VCaP (cell line): ENCODE measurements around the gene P4HA3.
"Not testable (repeated sequence)": the region's sequence is repeated elsewhere in the genome, so short reads cannot be mapped to it uniquely, and the experiment has no call there.

Experiments
- H3K27ac ChIP-seq: fragments of 450-650 bp; 2 replicates; pipeline ENCODE4 v1.5.1; 2017
- TF ChIP-seq, protein P1 (sequence below): fragments of 450-650 bp; conservative IDR thresholded peaks from 2 replicates; pipeline ENCODE4 v1.5.1; 2017; ENCODE audit warnings: mild to moderate bottlenecking, moderate library complexity

P4HA3 gene

GRCh38 chr11:74339619-74340018, 28.2 kb upstream of the P4HA3 start:
- H3K27ac ChIP-seq: peak overlapping the region; percentile 77
- TF ChIP-seq, protein P1, sequence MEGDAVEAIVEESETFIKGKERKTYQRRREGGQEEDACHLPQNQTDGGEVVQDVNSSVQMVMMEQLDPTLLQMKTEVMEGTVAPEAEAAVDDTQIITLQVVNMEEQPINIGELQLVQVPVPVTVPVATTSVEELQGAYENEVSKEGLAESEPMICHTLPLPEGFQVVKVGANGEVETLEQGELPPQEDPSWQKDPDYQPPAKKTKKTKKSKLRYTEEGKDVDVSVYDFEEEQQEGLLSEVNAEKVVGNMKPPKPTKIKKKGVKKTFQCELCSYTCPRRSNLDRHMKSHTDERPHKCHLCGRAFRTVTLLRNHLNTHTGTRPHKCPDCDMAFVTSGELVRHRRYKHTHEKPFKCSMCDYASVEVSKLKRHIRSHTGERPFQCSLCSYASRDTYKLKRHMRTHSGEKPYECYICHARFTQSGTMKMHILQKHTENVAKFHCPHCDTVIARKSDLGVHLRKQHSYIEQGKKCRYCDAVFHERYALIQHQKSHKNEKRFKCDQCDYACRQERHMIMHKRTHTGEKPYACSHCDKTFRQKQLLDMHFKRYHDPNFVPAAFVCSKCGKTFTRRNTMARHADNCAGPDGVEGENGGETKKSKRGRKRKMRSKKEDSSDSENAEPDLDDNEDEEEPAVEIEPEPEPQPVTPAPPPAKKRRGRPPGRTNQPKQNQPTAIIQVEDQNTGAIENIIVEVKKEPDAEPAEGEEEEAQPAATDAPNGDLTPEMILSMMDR: no peak

DNA sequence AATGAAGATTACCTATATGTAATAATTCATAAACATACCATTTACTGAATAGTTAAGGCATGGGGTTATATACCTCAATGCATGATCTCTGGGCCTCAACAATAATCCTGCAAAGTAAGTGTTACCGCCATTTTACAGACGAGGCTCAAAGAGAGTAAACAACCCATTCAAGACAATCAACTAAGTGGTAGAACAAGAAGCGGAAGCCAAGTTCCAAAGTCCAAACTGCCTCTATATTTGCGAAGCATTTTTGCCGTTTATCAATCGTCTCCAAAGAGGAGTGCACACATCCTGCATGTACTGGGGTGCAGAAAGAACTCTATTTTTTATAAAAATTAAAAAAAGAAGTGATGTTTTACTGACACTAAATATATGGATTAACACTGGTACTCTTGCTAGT, 27.5 kb upstream of the P4HA3 start:
- TF ChIP-seq, protein P1: no peak
- peak overlapping the region; percentile 77 for H3K27ac ChIP-seq

DNA sequence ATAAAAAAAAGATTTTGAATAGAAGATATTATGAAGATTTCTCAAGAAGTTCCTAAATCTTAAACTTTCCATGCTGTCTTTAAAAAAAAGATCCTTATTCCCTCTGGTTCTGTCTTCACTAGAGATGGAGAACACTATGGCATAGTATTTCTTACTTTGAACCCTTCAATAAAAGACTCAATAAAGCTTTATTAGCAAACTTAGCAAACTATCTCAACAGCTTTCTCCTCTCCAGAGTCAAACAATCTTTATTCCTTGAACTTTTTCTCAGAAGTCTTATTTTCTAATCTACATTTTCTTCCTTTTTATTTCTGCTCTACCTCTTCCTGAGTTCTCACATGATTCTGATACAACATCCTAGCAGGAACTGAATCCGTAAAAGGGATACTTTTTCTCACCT, 21.8 kb upstream of the P4HA3 start:
- TF ChIP-seq, protein P1: no peak
- no peak overlapping the region for H3K27ac ChIP-seq

GRCh38 chr11:74332291-74332690, 20.9 kb upstream of the P4HA3 start:
- TF ChIP-seq, protein P1: no peak
- H3K27ac ChIP-seq: no peak overlapping the region

- not testable (repeated sequence) for H3K27ac ChIP-seq
Observed at GRCh38 chr11:74331000-74331399, 19.6 kb upstream of the P4HA3 start.

- TF ChIP-seq, protein P1: no peak
- no peak overlapping the region for H3K27ac ChIP-seq
Observed at GRCh38 chr11:74330075-74330858, 18.8 kb upstream of the P4HA3 start.

DNA sequence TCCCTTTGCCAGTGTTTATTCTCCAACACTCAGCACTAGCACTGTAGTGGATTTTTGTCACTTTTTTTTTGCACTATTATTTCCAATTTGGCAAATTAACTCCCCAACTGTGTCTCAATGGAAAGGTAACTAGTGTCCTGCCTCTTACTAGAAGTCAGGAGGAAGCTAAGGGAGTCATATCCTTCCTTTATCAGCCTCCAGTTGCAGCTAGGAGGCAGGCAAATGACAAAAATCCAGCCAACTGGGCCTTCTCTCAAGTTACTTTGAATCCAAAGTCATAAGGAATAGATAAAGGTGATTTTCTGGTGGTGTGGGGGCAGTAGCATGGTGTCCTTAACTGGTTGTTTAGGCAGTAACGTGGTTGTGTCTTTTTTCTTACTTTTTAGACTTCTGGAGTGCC, 15.6 kb upstream of the P4HA3 start:
- H3K27ac ChIP-seq: no peak overlapping the region
- TF ChIP-seq, protein P1: no peak

DNA sequence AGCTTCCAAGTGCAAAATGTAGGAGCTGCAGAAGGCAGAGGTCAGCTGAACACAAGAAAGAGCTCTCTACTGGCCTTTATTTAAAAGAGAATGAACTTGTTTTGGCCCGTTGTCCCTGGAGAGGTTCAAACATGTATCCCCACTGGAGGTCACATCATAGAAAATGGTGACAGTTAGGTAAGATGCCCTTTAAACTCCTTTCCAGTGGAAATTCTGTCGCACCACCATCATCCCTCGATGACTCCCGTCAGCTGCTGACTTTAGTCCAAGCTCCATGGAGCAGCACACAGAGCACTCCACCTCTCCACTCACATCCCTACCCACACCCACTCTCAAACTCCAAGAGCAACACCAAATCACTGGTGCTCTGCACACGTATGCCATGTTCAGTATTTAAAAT, 15.2 kb upstream of the P4HA3 start:
- H3K27ac ChIP-seq: no peak overlapping the region
- TF ChIP-seq, protein P1: no peak
